Measurements from ENCODE around the gene RYR2.
"Not testable (repeated sequence)": the region's sequence is repeated elsewhere in the genome, so short reads cannot be mapped to it uniquely, and the experiment has no call there.

RYR2 gene

DNA sequence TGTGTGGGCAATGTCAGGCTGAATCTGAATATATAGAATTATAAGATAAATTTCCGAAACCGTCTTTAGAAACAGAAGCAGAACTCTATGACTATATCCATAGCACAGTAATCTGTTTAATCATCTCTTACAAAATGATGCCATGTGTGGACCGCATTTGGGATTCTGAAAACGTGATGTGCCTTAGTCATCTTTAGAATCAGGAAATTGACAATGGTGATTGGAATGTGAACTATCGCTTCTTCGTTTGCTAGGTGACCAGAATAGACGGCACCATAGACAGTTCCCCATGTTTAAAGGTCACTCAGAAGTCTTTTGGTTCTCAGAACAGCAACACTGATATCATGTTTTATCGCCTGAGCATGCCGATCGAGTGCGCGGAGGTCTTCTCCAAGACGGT lies 548.4 kb downstream of the RYR2 start:
- DNase-seq = no peak

DNA sequence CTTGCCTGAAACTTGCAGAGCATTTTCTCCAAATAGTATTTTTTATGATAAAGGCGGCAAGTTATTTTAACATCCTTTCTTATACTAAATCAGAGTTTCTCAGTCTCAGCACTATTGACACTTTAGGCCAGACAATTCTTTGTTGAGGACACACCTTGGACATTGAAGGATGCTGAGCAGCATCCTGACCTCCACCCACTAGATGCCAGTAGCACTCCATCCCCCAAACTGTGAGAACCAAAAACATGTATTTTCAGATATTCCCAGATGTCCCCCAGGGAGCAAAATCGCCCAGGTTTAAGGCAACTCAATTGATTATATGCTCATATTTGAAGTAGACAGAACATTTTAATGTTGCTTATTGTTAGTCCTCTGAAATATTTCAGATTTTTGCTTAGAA lies 549.4 kb downstream of the RYR2 start:
- no peak for DNase-seq

DNA sequence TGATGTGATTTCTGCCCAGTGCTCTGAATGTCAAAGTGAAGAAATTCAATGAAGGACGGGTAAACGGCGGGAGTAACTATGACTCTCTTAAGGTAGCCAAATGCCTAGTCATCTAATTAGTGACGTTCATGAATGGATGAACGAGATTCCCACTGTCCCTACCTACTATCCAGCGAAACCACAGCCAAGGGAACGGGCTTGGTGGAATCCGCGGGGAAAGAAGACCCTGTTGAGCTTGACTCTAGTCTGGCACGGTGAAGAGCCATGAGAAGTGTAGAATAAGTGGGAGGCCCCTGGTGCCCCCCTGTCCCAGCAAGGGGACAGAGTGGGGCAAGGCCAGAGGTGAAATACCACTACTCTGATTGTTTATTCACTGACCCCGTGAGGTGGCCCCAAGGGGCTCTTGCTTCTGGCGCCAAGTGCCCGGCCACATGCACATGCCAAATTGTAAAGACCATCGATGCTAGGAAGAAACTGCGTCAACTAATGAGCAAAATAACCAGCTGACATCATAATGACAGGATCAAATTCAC lies 561.1 kb downstream of the RYR2 start:
- DNase-seq = not testable (repeated sequence)

DNA sequence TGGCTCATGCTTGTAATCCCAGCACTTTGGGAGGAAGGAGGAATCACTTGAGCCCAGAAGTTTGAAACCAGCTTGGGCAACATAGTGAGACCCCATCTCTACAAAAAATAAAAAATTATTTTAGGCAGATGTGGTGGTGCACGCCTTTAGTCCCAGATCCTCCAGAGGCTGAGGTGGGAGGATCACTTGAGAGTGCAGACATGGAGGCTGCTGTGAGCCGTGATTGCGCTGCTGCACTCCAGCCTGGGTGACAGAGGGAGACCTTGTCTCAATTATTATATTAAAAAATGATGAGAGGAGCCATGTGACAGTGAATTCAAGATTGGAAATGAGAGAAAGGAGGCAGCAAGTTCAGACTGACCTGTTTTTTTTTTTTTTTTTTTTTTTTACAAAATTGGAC lies 566.4 kb downstream of the RYR2 start:
- no peak for DNase-seq

DNA sequence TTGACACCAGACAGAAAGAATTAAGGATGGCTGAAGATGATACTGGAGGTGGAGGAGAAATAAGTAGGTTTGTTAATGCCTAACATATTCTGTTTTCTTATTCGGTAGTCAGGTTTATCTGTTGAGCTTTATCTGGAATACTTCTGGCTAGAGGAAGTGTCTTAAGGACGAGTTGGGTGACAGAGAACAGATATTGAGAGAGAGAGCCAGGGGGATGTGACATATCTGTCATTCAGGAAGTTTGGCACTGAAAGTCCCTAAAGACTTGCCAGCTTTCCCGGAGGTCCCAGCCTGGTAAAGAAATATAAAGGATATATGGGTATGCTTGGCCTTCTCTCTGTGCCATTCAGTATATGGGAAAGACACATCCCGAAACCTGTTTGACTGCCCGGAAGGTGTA lies 568.2 kb downstream of the RYR2 start:
- DNase-seq = no peak

DNA sequence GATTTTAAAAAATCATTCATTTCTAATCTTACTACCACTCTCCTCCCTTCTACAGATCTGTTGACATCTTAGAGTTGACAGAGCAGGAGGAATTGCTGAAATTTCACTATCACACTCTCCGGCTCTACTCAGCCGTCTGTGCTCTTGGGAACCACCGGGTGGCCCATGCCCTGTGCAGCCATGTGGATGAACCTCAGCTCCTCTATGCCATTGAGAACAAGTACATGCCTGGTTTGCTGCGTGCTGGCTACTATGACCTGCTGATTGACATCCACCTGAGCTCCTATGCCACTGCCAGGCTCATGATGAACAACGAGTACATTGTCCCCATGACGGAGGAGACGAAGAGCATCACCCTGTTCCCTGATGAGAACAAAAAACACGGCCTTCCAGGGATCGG lies 572.0 kb downstream of the RYR2 start:
- no peak for DNase-seq

DNA sequence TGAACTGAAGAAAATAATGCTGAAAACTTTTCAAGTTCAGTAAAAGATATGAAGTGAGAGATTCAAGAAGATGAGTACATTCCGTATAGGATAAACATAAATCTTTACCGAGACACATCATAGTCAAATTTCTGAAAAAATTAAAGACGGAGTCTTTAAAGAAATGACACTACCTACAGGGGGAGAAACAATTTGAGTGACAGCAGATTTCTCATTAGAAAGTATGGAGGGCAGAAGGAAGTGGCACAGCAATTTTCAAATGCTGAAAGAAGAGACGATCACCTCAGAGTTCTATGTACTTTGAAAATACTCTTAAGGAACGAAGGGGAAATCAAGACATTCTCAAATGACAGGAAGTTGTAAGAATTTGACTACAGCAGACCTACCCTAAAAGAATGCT lies 577.6 kb downstream of the RYR2 start:
- DNase-seq = no peak

DNA sequence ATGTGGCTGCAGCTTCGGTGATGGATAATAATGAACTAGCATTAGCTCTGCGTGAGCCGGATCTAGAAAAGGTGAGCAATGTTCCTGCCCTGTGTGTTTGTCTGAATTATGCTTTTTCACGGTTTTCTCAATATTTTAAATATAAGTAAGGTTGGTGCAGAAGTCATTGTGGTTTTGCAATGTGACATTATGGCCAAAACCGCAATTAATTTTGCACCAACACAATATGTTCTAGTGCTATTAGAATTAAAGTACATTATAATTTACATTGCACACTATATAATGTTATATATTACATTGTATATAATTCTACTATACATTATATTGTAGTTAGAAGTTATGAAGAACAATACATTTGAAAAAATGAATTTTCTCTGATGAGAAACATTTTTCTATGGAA lies 592.9 kb downstream of the RYR2 start:
- no peak for DNase-seq

DNA sequence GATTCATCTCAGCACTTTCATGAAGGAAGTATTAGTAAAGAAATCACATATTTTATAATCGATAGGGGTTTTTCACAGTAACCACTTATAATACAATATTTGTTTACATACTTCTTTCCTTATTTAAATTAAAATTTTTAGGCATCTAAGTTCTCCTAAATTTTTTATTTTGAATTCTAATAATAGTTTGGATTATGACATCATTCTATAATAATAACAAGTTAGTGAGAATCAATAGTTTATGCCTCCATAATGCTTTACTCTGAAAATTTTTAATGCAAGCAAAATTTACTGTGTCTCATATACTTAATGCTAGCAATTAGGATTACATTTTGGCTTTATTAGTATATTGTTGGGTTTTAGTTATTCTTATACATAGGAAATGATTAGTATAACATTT lies 596.6 kb downstream of the RYR2 start:
- no peak for DNase-seq

DNA sequence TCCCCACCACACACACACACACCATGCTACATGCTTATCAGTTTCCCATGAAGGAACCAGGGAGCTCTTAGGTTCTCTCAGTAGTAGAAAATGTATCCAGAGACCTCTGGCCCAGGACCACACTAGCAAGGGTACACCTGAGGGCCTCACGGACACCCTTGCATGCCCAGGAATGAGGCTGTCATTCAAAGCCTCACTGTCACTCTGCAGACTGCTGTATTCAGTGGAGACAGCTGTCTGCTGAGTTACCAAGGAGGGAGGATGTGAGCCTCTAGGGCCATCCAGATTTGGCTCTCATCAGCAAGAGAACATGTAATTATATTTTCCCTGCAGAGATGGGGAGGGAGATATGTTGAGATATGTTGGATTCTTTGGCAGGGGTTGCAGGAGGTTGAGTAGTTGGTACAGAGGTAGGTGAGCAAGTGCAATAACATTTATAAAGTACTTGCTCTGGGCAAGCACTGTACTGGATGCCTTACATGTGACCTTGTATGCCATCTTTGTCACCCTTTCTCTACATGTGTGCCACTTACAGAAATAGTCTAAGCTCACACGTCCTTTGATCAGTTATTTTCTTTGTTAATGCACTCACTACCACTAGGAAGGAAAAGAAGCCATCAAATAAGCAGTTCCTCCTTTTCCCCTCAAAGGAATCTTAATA lies 598.2 kb downstream of the RYR2 start:
- no peak for DNase-seq

DNA sequence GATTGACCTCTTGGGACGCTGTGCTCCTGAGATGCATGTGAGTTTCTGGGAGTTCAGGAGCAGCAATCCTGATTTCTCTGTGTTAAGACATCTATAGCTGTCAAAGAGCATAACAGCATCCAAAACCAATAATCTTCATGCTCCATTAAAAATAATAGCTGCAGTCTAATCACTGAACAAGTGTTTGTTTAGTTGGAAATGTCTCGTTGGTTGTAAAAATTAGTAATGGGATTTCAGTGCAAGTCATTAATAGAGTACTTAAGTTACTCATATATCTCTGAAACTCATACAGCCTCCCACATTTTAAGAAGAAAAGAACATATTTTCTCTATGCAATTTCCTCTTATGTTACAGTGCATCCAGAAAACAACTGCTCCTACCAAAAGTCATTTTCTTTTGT lies 599.0 kb downstream of the RYR2 start:
- DNase-seq = no peak

DNA sequence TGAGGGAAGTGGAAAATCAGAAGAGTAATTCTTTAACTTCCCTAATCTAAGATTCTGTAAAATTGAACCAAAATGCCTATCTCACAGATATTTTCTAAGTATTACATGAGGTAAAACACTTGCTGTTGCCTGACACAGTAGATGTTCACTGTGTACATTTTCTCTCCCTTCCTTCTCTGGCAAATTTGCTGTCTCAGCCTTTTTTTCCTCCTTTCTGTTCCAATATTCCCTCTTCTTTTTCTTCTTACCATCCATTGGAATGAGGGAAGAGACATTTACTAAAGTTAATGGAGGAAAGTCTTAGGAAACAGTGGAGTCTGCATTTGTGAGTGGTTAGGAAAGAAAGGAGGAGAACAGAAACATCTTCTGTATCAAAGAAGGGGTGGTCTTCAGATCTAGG lies 608.8 kb downstream of the RYR2 start:
- no peak for DNase-seq

DNA sequence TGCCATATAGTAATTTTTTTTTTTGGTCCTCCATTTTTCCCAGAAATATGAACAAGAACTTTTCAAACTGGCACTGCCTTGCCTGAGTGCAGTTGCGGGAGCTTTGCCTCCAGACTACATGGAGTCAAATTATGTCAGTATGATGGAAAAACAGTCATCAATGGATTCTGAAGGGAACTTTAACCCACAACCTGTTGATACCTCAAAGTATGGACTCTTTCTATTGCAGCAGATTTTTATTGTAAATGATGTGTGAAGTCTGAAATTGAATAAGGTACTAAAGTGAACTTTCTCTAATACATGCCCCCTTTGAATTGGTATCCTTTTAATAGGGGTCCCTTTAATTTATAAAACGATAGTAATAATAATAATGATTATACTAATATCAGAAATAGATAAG lies 613.8 kb downstream of the RYR2 start:
- no peak for DNase-seq

DNA sequence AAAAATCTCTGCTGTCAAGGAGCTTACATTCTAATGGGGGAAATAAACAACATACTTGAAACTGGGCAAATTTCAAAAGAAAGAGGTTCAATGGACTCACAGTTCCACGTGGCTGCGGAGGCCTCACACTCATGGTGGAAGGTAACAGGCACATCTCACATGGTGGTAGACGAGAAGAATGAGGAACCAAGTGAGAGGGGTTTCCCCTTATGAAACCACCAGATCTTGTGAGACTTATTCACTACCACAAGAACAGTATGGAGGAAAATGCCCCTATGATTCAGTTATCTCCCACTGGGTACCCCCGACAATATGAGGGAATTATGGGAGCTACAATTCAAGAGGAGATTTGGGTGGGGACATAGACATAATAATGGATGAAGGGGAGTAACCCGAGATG lies 622.4 kb downstream of the RYR2 start:
- DNase-seq = no peak

DNA sequence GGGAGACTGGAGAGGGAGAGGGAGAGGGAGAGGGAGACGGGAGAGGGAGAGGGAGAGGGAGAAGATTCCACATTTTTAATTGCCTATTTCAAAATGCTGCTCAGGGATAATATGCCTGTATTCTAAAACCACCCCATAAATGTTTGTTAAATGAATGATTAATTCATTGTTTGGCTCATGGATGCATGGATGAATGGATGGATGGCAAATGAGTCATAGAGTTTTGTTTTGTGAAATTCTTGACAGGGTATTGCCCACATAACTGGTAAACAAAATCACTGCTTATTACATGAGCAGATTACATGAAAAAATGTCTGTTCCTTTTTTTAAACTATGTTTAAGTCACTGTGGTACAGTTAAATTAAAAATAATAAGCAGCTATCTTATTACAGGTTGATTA lies 628.3 kb downstream of the RYR2 start:
- no peak for DNase-seq

DNA sequence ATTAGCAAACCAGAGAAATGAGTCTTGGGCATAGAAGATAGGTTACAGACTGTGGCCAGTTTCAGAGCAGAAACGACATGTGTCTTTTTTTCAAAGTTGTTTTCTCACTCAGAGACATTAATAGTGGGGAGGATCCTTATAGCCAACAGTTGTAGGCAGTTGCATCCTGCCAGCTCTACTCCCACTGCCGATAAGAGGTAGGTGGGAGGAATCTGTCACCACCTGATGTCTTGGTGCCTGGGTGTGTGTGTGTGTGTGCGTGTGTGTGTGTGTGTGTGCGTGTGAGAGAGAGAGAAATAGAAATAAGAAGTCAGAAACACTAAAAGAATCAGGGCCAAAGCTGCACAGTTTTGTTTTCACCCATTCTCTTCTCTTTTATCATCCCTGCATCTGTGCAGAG lies 629.3 kb downstream of the RYR2 start:
- DNase-seq = no peak

DNA sequence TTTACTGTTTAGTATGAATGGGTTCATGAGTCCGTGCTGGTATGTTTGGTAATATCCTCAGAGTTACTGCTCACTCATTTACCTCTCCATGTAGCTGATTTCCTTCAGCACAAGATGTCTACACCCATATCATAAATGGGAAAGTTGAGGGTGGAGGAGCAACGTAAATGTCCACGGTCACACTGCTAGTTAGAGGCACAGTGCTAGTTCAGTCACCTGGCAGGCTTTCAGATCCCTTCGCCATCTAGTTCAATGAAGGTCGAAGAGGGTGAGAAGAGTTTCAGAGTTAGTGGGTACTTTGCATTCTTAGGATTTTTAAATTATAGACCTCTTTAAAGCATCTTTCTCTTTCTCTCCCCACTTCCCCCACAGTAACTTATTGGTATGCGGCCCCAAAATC lies 630.0 kb downstream of the RYR2 start:
- DNase-seq = no peak

DNA sequence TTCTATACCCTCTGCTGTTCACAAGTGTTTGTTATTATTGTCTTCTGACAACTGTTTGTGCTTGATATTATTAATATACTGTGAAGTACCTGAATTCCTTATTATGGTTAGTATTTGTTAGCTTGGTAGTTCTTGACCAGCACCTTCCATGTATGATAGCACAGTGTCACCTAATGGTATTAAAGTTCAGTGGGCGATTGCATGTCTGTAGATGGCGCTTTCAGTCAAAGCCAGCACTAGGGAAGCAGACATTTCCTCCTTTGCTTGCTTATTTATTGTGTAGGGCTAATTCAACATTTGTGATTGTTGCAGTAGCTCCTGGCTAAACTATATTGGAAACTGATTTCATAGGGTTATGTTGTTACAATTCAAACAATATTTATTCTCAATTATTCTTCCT lies 630.8 kb downstream of the RYR2 start:
- DNase-seq = no peak

DNA sequence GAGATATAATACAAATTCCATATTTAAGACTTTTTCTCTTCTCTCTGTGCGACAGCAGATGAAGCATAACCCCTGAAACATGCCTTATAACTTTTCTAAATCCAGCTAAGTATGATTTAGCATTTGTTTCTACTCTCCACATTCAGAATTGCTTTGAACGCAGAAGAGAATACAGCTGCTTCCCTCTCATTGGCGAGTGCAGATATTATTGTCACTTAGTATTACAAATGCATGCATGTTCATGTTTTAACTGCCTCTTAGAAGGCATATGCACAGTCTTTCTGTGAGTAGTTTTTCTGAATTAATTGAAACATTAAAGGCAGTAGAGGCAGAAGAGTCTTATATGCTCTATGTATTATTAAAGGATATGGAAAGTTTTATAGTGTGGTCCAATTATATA lies 631.6 kb downstream of the RYR2 start:
- DNase-seq = no peak

DNA sequence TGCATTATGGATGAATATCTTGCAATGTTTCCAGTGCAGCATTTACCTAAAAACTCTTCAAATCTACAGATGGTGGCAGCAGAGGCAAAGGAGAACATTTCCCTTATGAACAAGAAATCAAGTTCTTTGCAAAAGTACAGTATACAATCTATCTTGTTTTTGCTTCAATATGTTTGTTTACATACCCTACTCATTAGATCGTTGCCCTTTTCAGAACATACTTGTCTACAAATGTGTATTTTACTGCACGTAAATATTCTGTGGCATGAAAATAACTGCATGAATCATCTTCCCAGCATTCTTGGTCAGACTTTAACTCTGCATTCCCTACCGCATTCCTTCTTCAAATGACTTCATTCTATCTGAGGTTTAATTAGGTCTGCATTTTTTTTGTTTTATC lies 636.0 kb downstream of the RYR2 start:
- peak; percentile 31 for DNase-seq

DNA sequence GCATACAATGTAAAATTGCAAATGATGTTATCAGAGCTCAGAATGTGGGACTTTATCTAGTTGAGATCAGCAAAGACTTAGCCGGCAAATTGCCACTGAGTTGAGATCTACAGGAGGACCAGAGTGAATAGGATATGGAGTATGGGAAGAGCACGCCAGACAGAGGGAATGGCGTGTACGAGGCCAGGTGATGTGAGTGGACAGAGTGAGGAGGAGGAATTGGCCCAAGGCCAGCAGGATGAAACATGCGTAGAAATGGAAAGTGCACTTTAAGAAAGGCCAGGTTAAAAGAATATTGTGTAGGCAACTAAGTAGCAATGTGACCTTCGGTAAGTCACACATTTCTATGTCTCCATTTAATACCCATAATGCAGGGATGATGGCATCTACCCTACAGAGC lies 637.7 kb downstream of the RYR2 start:
- DNase-seq = no peak

DNA sequence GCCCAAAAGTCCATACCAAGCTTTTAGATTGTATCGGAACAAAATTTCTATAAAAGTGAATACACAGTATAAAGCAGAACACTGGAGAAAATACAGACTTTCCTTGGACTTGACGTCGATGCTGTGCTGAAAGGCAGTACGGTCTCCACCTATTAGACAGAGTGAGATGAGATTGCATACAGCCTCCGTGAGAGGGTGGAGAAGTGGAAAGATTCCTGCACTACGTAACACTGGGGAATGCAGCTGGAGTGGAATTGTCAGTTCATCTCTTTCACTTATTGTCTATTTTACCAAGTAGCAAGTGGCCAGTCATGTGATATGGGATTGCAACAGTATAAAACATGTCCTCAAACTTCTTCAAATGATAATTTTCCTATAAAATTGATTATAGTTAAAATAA lies 639.2 kb downstream of the RYR2 start:
- no peak for DNase-seq

DNA sequence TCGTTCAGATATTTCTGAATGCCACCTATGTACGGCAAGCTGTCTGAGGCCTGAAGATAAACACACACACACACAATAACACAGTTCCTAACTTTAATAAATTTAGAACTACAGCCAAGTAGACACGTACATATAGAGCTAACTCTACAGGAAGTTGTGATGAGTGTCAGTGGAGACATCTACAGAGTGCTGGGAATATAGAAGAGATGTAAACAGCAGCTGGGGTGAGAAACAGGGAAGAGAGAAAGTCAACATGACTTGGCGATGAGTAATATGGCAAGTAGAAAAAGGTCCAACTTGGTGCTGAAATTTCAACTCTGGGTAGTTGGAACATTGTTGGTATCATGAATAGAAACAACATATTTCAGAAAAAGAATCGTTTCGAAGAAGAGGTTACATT lies 642.3 kb downstream of the RYR2 start:
- no peak for DNase-seq

DNA sequence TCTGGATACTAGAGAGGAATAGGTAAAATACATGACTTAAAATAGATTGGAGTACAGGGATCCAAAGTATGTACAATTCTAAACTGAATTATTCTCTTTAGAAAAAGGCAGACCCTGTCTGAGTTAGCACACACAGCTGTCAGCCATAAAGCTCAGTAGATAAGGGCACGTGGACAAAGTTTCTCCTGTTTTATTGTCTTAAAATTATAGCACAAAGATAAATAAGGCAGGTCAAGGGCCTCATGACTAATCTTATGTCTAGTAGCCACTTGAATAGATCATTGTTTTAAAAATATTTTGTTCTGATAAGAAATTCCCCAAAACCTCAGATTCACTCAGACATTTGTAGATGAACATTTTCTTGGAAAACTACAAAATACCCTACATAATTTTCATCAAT lies 643.6 kb downstream of the RYR2 start:
- no peak for DNase-seq

DNA sequence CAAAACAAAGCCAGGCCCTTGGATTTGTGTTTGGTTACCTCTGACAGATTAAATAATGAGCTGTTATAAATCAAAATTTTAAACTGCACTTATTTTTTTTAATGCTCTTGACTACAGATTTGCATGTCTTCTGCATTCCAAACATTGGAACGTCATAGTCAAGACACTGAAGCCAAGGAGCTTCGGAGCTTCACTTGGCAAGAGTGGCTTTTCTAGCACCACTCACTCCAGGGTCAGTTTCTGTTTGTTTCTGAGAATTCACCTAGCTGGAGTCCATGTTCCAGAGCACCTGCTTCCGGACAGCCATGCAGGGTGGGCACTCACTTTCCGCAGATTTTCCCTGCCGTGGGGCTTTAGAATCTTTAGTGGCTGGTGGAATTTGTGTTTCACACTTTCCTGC lies 645.8 kb downstream of the RYR2 start:
- DNase-seq = no peak

DNA sequence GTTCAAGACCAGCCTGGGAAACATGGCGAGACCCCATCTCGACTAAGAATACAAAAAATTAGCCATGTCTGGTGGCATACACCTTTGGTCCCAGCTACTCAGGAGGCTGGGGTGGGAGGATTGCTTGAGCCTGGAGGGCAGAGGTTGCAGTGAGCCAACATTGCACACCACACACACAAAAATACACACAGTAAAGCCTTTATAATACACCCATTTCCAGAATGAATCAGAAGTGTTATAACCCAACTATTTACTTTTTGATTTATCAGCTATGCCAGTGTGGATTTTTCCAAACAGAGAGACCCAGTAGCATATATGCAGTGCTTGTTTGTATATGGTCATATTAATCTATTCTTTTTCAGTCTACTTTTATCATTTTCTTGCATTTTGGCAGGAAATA lies 648.7 kb downstream of the RYR2 start:
- no peak for DNase-seq
